A549 (cell line): Measurements from ENCODE around the gene ABCA5. TPM values are rescaled to one million over a fixed set of nuclear protein-coding genes. Genes with fewer than 3 reads are reported as not detected.

Experiments
- ATAC-seq, 2 experiments: fragments of 200-7000 bp in 1 of 2; fragments of >200 bp in 1 of 2; cut with Nextera tagmentation in 1 of 2; cut with Tn5 transposase in 1 of 2; 3 replicates each; pipeline versions ENCODE4 v1.8.0 to v1.9.1; 2018 to 2020; ENCODE audit warnings: mild to moderate bottlenecking in 1 of 2, moderate library complexity in 1 of 2
- CTCF ChIA-PET: fragments of 300-600 bp; sonication (Branson Sonifier 250); formaldehyde crosslinking; extraction: SDS; loops from one replicate; lab custom pipeline; 2021; ENCODE audit warnings: antibody characterized with exemption, inconsistent platforms; lab: Yijun Ruan, JAX
- POLR2A ChIA-PET: fragments of 350-600 bp; formaldehyde crosslinking; extraction: SDS; loops from one replicate; lab custom pipeline; 2021; ENCODE audit warnings: antibody characterized with exemption, inconsistent platforms; lab: Yijun Ruan, JAX
- DNase-seq, 2 experiments: peaks; one replicate each; pipeline versions ENCODE4 v3.0.0 to v3.0.0-alpha.2; 2011 to 2016; ENCODE audit warnings: low read depth in 1 of 2, low spot score in 1 of 2
- FAIRE-seq: peaks from 2 replicates; lab custom pipeline; 2011; peaks lifted over from hg19 to GRCh38; lab: Jason Lieb, UNC
- H3K27ac ChIP-seq, 2 experiments: fragments of >200 bp; sonication (Bioruptor Twin); formaldehyde crosslinking; 3 replicates each; pipeline ENCODE4 v1.5.1; 2016 to 2017
- H3K4me1 ChIP-seq: fragments of >200 bp; sonication (Bioruptor Twin); formaldehyde crosslinking; 3 replicates; pipeline ENCODE4 v1.6.1; 2016
- H3K4me2 ChIP-seq: fragments of >200 bp; sonication (Bioruptor Twin); formaldehyde crosslinking; 3 replicates; pipeline ENCODE4 v1.6.1; 2016
- H3K4me3 ChIP-seq: fragments of >200 bp; sonication (Bioruptor Twin); formaldehyde crosslinking; 3 replicates; pipeline ENCODE4 v1.5.1; 2016
- H3K9me3 ChIP-seq: fragments of >200 bp; sonication (Bioruptor Twin); formaldehyde crosslinking; 3 replicates; pipeline ENCODE4 v1.6.1; 2016
- ATOH8 ChIP-seq: fragments of 250-450 bp; sonication (Bioruptor Pico); IDR thresholded peaks from 2 replicates; pipeline ENCODE4 v1.5.0; 2020; ENCODE audit warnings: low read depth, mild to moderate bottlenecking, moderate library complexity
- BHLHE40 ChIP-seq: IDR thresholded peaks from 2 replicates; pipeline ENCODE4 v1.6.1; 2012; ENCODE audit warnings: low read depth, low read length, inconsistent platforms
- CBX8 ChIP-seq: fragments of 200-600 bp; sonication (generic); IDR thresholded peaks from 2 replicates; pipeline ENCODE4 v1.6.1; 2016
- CEBPB ChIP-seq, 2 experiments: fragments of >200 bp in 1 of 2; sonication (Bioruptor Twin) in 1 of 2; formaldehyde crosslinking in 1 of 2; IDR thresholded peaks; 2 replicates each; pipeline ENCODE4 v1.6.1; 2012 to 2016
- EHMT2 ChIP-seq: fragments of 200-600 bp; sonication (generic); IDR thresholded peaks from 2 replicates; pipeline ENCODE4 v1.6.1; 2016; ENCODE audit warnings: antibody characterized with exemption, low read depth, mild to moderate bottlenecking, moderate library complexity
- FOSB ChIP-seq: fragments of 250-450 bp; sonication (Bioruptor Pico); IDR thresholded peaks from 2 replicates; pipeline ENCODE4 v1.5.0; 2020; ENCODE audit warnings: mild to moderate bottlenecking, moderate library complexity
- FOSL2 ChIP-seq, 2 experiments: fragments of 450-650 bp in 1 of 2; fragments of >200 bp in 1 of 2; sonication (Bioruptor Twin) in 1 of 2; formaldehyde crosslinking; IDR thresholded peaks; 2 replicates each; pipeline versions ENCODE4 v1.5.0 to v1.6.1; 2016 to 2020; ENCODE audit warnings: mild to moderate bottlenecking in 1 of 2, moderate library complexity in 1 of 2
- FOXS1 ChIP-seq: fragments of 250-450 bp; sonication (Bioruptor Pico); IDR thresholded peaks from 2 replicates; pipeline ENCODE4 v1.5.0; 2020; ENCODE audit warnings: mild to moderate bottlenecking, moderate library complexity
- GATA3 ChIP-seq: IDR thresholded peaks from 2 replicates; pipeline ENCODE4 v1.6.1; 2012; ENCODE audit warnings: borderline replicate concordance
- HOXA7 ChIP-seq: fragments of 250-450 bp; sonication (Bioruptor Pico); IDR thresholded peaks from 2 replicates; pipeline ENCODE4 v1.5.0; 2020; ENCODE audit warnings: mild to moderate bottlenecking, moderate library complexity
- JUN ChIP-seq, 2 experiments: fragments of >200 bp; sonication (Bioruptor Twin); formaldehyde crosslinking; IDR thresholded peaks; 2 replicates in 1 of 2; 3 replicates in 1 of 2; pipeline ENCODE4 v1.6.1; 2016 to 2017
- JUNB ChIP-seq: fragments of >200 bp; sonication (Bioruptor Twin); formaldehyde crosslinking; IDR thresholded peaks from 2 replicates; pipeline ENCODE4 v1.6.1; 2016
- KDM1A ChIP-seq: fragments of 200-600 bp; sonication (generic); IDR thresholded peaks from 2 replicates; pipeline ENCODE4 v1.6.1; 2016; ENCODE audit warnings: low read depth, mild to moderate bottlenecking
- MAZ ChIP-seq: fragments of 150-350 bp; IDR thresholded peaks from 2 replicates; pipeline ENCODE4 v1.6.1; 2014; ENCODE audit warnings: antibody characterized with exemption, low read depth, low read length, borderline replicate concordance
- NPAS2 ChIP-seq: fragments of 250-450 bp; sonication (Bioruptor Pico); IDR thresholded peaks from 2 replicates; pipeline ENCODE4 v1.8.0; 2022; ENCODE audit warnings: mild to moderate bottlenecking, moderate library complexity, borderline replicate concordance
- PHF8 ChIP-seq: fragments of 200-600 bp; sonication (generic); IDR thresholded peaks from 2 replicates; pipeline ENCODE4 v1.6.1; 2016; ENCODE audit warnings: low read depth, mild to moderate bottlenecking, antibody characterized with exemption, moderate library complexity, borderline replicate concordance
- RAD21 ChIP-seq, 2 experiments: fragments of >200 bp in 1 of 2; sonication (Bioruptor Twin) in 1 of 2; formaldehyde crosslinking in 1 of 2; IDR thresholded peaks in 1 of 2; conservative IDR thresholded peaks in 1 of 2; 2 replicates in 1 of 2; 3 replicates in 1 of 2; pipeline ENCODE4 v1.6.1; 2012 to 2018; ENCODE audit warnings: inconsistent platforms in 1 of 2
- RARB ChIP-seq: fragments of 250-450 bp; sonication (Bioruptor Pico); IDR thresholded peaks from 2 replicates; pipeline ENCODE4 v1.8.0; 2021; ENCODE audit warnings: mild to moderate bottlenecking, moderate library complexity
- RCOR1 ChIP-seq: fragments of 150-350 bp; IDR thresholded peaks from 2 replicates; pipeline ENCODE4 v1.6.1; 2014; ENCODE audit warnings: antibody characterized with exemption, low read length, low read depth
- REST ChIP-seq: fragments of 200-600 bp; sonication (generic); IDR thresholded peaks from 2 replicates; pipeline ENCODE4 v1.6.1; 2016; ENCODE audit warnings: antibody characterized with exemption, mild to moderate bottlenecking, moderate library complexity
- RNF2 ChIP-seq: fragments of 200-600 bp; sonication (generic); IDR thresholded peaks from 2 replicates; pipeline ENCODE4 v1.6.1; 2016; ENCODE audit warnings: low read depth, mild to moderate bottlenecking, antibody characterized with exemption, moderate library complexity, borderline replicate concordance
- SREBF2 ChIP-seq: fragments of 450-650 bp; IDR thresholded peaks from 2 replicates; pipeline ENCODE4 v1.6.1; 2014; ENCODE audit warnings: mild to moderate bottlenecking, moderate library complexity
- TFCP2L1 ChIP-seq: fragments of 250-450 bp; sonication (Bioruptor Pico); IDR thresholded peaks from 2 replicates; pipeline ENCODE4 v1.5.0; 2021; ENCODE audit warnings: mild to moderate bottlenecking
- WGBS: methylation state at CpG from one replicate; pipeline ENCODE4 v1.1.6; 2017; ENCODE audit errors: missing lambda C conversion rate; 5-methylcytosine and 5-hydroxymethylcytosine counted together
- polyA plus RNA-seq, 4 experiments: library from polyadenylated mRNA; depleted of rRNA in 3 of 4; stranded (reverse); fragments of >200 nt; fragmentation: RNase III in 1 of 4; extraction: RNeasy Plus Mini Kit Qiagen cat#74134 plus additional on column Dnase treatment in 1 of 4; gene quantifications; 2 replicates in 3 of 4; 3 replicates in 1 of 4; pipeline ENCODE4 v1.2.3, GENCODE V29; 2011 to 2017
- TF ChIP-seq, protein P1 (sequence below): fragments of >200 bp; sonication (Bioruptor Twin); formaldehyde crosslinking; IDR thresholded peaks from 3 replicates; pipeline ENCODE4 v1.6.1; 2016
- TF ChIP-seq, protein P2 (sequence below): fragments of >200 bp; sonication (Bioruptor Twin); formaldehyde crosslinking; IDR thresholded peaks from 2 replicates; pipeline ENCODE4 v1.6.1; 2016

ABCA5 gene
- polyA plus RNA-seq, 2 of the 4 experiments (the other 2 are of a cell fraction), result 4.5 to 9.1 TPM

DNA sequence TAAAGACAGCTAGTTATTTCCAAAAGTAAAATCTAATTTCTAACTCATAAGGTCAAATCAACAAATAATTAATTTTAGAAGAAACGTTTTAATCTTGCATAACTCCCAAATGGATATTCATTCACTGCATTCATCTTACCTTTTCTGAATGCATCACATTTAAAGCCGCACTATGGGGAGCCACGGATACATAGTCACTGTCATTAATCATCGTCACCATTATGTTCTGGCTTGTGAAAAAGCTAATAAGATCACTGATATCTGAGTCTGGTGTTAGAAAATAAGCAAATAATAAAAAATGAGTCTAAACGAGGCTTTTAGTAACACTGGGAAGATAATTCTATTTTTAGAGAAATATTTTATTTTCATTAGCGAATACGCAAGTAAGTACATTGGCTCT, 55.9 kb downstream of the ABCA5 start:
- ATAC-seq, result no peak

DNA sequence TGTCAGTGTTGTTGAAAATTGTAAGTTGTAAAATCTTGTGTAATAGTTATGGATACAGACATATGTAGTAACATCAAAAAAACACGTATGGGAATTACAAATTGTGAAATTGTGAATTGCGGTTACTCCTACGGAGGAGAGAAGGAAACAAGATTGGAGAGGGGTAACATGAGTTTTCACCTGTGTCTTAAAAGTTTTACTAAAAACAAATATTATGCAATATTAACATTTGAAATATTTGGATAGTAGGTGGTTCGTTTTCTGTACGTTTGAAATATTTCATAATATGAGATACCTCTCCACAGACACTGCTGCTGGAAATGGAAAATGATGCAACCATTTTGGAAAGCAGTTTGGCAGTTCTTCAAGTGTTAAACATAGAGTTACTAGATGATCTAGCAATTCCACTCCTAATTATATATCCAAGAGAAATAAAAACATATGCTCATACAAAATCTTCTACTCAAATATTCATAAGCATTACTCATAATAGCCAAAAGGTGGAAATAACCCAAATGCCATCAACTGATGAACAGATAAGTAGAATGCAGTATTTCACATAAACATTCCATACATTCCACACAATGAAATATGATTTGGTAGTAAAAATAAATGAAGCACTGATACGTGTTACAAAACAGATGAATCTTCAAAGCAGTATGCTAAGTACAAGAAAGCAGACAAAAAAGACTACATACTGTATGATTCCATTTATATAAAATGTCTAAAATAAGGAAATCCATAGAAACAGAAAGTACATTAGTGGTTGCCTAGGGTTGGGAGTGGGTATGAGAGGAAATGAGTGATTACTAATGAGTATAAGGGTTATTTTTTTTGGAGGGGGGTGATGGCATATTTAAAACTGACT, 57.6 kb downstream of the ABCA5 start:
- Histone ChIP-seq H3K4me3 (peak overlapping the region; percentile 15; the same call in 1 of the 3 replicates), H3K4me2 (peak overlapping the region; percentile 74), H3K27ac (peak overlapping the region; percentile 49 to 50; a peak in 4 of 6 replicates), H3K4me1 (peaks cover 25% of the 10 kb centered on the region), H3K9me3 (no peaks in the 10 kb centered on the region)
- 18% methylated on average over 6 of the region's 6 CpGs for WGBS
- POLR2A ChIA-PET, result interaction anchor here (0.5 kb wide), 1 partner anchor 133 kb away, joined by 3 read pairs; no protein-coding TSS in a partner anchor
- peak; percentile 54 to 61 for ATAC-seq
- peak; percentile 84 for FAIRE-seq
- DNase-seq, result peak in 1 of 2 experiments; percentile 31
- CTCF ChIA-PET, result no interaction called here
- TF ChIP-seq JUNB (0 out of 2 replicates have a peak, but pooled peaks have one; percentile 39), JUN (IDR thresholded peaks at IDR 0.05) (peak in 1 of 2 experiments; percentile 31; a peak in 1 of 5 replicates), NPAS2 (no peak), GATA3 (peak; percentile 79), PHF8 (no peak), CEBPB (IDR thresholded peaks at IDR 0.05) (peak; percentile 81 to 95), FOSL2 (IDR thresholded peaks at IDR 0.05) (0 out of 2 replicates have a peak, but pooled peaks have one; percentile 5), FOSL2 (CRISPR knock-in tag; IDR thresholded peaks at IDR 0.05) (no peak), RARB (no peak)
- TF ChIP-seq, protein P1, sequence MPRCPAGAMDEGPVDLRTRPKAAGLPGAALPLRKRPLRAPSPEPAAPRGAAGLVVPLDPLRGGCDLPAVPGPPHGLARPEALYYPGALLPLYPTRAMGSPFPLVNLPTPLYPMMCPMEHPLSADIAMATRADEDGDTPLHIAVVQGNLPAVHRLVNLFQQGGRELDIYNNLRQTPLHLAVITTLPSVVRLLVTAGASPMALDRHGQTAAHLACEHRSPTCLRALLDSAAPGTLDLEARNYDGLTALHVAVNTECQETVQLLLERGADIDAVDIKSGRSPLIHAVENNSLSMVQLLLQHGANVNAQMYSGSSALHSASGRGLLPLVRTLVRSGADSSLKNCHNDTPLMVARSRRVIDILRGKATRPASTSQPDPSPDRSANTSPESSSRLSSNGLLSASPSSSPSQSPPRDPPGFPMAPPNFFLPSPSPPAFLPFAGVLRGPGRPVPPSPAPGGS, result 0 out of 3 replicates have a peak, but pooled peaks have one; percentile 37
- TF ChIP-seq, protein P2, sequence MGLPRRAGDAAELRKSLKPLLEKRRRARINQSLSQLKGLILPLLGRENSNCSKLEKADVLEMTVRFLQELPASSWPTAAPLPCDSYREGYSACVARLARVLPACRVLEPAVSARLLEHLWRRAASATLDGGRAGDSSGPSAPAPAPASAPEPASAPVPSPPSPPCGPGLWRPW, result peak; percentile 89

More for the DNA sequence above, 55.9 kb downstream of the ABCA5 start:
- FAIRE-seq, result peak; percentile 70
- WGBS, result 69% methylated on average over 7 of the region's 7 CpGs
- Histone ChIP-seq H3K4me2 (no peak overlapping the region), H3K9me3 (no peaks in the 10 kb centered on the region), H3K4me3 (no peak overlapping the region), H3K4me1 (peaks cover 25% of the 10 kb centered on the region), H3K27ac (no peak overlapping the region)
- POLR2A ChIA-PET, result no interaction called here
- TF ChIP-seq SREBF2 (no peak), KDM1A (no peak), MAZ (no peak), JUNB (no peak), FOXS1 (CRISPR knock-in tag) (no peak)
- CTCF ChIA-PET, result interaction anchor here (0.7 to 1.2 kb wide), 2 partner anchors 35 to 252 kb away, joined by 3 read pairs; no protein-coding TSS in a partner anchor
- DNase-seq, result no peak

GRCh38 chr17:69268543-69269014, 58.4 kb downstream of the ABCA5 start:
- DNase-seq, result peak in 1 of 2 experiments; percentile 47
- POLR2A ChIA-PET, result interaction anchor here (1.1 kb wide), 1 partner anchor 58 kb away, joined by 3 read pairs; the partner anchor contains the start of gene ABCA5
- 32% methylated on average over 5 of the region's 5 CpGs for WGBS
- peak overlapping the region; percentile 15; the same call in 1 of the 3 replicates for H3K4me3 ChIP-seq
- CTCF ChIA-PET, result no interaction called here
- H3K4me2 ChIP-seq, result peak overlapping the region; percentile 74
- ATAC-seq, result peak; percentile 81 to 91
- no peaks in the 10 kb centered on the region for H3K9me3 ChIP-seq
- FAIRE-seq, result no peak
- H3K27ac ChIP-seq, result peak overlapping the region; percentile 50 to 76
- peaks cover 25% of the 10 kb centered on the region for H3K4me1 ChIP-seq
- no peak for TF ChIP-seq FOSB (CRISPR knock-in tag)
- TF ChIP-seq ATOH8 (CRISPR knock-in tag), result no peak
- no peak for TF ChIP-seq RCOR1
- TF ChIP-seq RNF2, result no peak
- TF ChIP-seq FOSL2 (IDR thresholded peaks at IDR 0.05), result no peak
- no peak for TF ChIP-seq FOSL2 (CRISPR knock-in tag; IDR thresholded peaks at IDR 0.05)
- TF ChIP-seq EHMT2, result no peak
- TF ChIP-seq, protein P2, result no peak
- no peak for TF ChIP-seq RAD21 (conservative IDR thresholded peaks at IDR 0.05 in 1 of 2, IDR thresholded peaks at IDR 0.05 in 1 of 2)
- TF ChIP-seq TFCP2L1 (CRISPR knock-in tag), result no peak
- TF ChIP-seq REST, result no peak
- no peak for TF ChIP-seq MAZ
- TF ChIP-seq CBX8, result no peak
- no peak for TF ChIP-seq HOXA7 (CRISPR knock-in tag)
- no peak for TF ChIP-seq BHLHE40
